Globus pallidus (tissue), 1 donor: ENCODE data around the gene GLTP.
"Not testable (repeated sequence)": the region's sequence is repeated elsewhere in the genome, so short reads cannot be mapped to it uniquely, and the experiment has no call there.

Source experiments
- DNase-seq: peaks from one replicate; pipeline ENCODE4 v3.0.0-alpha.2; 2015; ENCODE audit warnings: low spot score

Gene GLTP, protein sequence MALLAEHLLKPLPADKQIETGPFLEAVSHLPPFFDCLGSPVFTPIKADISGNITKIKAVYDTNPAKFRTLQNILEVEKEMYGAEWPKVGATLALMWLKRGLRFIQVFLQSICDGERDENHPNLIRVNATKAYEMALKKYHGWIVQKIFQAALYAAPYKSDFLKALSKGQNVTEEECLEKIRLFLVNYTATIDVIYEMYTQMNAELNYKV

DNA sequence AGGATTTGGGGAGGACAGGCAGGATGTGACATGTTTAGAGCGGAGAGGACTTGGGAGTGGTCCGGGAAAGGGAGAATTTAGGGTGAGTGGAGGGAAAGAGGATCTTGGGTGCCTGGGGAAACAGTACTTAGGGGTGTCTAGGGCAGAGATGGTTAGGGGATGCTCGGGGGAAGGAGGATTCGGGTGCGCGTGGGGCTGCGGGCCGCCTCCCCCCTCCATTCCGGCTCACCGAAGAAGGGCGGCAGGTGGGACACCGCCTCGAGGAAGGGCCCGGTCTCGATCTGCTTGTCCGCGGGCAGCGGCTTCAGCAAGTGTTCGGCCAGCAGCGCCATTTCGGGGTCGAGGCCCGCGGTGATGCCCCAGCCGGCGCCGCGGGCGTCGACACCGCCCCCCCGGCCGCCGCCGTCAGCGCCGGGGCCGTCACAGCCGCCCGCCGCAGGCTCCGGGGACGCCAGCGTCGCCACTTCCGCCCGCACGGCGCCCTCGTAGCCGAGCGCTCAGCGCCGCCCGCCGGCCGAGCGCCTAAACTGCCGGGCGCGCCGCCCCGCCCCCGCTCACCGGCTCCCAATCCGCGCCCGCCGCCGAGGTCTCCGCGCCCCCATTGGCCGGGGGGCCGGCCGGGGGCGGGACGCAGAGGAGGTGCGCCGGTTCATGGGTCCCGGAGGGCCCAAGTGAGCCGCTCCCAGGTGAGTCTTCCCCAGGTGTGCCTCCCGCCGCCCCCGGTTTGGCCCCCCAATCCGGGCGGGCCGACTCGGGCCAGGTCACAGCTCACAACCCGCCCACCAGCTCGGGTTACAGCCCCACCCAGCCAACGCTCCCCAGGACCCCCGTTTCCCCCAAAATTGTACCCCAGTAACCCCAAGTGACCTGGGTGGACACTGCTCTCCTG lies at the start of gene GLTP:
TSS of gene GLTP (minus strand) at position 499 of the 889 bp plus-strand sequence. CDS start at position 332, 167 bp downstream.
- DNase-seq: peak; percentile 84

- DNase-seq: not testable (repeated sequence)
Observed at GRCh38 chr12:109929326-109929725, 49.0 kb upstream of the GLTP start.

DNA sequence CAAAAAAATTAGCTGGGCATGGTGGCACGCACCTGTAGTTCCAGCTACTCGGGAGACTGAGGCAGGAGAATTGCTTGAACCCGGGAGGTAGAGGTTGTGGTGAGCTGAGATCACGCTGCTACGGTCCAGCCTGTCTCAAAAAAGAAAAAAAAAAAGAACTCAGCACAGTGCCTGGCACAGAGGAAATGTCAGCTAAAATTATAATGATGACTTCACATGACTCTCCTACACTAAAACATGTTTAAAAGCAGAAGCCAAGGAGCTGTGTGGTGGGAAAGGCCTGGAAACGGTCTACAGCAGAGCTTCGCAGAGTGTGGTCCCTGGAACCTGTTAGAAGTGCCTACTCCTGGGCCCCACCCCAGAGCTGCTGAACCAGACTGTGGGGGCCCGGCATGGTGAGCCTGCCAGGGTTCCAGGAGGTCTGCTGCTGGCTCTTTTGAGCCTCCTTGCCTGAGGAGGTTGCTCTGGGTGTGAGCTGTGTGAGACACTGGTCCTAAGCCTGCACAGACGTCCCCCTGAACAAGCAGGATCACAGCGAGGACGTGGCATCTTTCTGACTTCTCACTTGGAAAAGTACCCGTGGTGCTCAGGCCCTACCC lies 47.8 kb upstream of the GLTP start:
- no peak for DNase-seq

DNA sequence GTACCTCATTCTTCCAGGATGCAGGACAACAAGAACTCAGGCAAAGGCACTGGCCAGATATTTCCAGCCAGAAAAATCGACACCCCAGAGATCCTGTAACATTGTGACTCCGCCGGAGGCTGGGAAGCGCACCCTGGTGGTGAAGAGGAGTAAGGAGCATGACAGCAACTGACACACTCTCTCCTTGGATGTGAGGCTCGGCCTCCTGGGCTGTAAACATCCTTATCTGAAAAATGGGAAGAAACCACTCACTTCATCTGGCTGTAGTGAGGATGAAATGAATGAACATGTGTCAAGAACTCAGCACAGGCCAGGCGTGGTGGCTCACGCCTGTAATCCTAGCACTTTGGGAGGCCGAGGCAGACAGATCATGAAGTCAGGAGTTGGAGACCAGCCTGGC lies 47.3 kb upstream of the GLTP start:
- DNase-seq: no peak

DNA sequence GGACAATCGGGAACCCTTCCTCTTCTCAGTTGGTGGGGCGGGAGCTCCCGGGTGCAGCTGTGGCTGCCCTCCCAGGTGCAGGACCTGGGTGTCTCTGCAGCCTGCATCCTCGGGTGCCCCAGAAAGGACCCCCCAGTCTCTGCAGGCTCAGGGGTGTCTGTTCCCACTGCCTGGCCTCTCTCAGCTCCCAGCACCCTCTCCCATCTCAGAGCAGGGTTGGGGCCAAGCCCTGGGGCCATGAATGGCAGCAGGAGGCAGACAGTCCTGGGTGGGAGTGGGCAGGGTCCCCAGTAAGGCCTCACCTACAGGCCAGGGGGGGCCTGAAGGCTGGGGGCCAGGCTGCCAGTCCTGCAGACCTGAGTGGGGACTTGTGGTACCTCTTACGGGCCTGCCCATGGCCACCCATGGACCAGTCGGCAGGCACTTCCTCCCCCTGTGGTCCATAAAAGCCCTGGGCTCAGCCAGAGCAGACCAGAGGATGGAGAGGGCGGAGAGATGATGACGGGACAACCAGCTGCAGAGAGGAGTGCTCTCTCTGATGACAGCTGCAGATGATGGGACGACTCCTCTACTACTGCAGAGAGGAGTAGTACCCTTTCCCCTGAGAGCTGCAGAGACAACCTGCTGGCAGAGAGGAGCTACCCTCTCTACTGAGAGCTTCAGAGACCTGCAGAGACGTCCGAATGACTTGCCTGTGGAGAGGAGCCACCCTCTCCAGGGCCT lies 46.3 kb upstream of the GLTP start:
- DNase-seq: no peak

DNA sequence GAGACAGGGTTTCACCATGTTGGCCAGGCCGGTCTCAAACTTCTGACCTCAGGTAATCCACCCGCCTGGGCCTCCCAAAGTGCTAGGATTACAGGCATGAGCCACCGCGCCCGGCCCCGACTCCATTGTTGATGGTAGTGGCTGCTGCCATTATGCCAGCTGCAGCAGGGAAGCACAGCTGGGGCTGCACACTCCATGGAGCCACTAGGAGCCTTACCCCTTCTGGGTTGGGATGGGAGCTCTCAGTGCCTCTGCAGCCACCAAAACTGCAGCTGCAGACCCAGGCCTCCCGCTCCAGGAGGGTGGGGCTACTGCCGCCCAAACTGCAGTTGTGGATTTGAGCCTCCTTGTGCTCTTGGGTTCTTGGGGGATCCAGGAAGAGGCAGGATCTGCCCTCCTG lies 45.7 kb upstream of the GLTP start:
- DNase-seq: no peak

DNA sequence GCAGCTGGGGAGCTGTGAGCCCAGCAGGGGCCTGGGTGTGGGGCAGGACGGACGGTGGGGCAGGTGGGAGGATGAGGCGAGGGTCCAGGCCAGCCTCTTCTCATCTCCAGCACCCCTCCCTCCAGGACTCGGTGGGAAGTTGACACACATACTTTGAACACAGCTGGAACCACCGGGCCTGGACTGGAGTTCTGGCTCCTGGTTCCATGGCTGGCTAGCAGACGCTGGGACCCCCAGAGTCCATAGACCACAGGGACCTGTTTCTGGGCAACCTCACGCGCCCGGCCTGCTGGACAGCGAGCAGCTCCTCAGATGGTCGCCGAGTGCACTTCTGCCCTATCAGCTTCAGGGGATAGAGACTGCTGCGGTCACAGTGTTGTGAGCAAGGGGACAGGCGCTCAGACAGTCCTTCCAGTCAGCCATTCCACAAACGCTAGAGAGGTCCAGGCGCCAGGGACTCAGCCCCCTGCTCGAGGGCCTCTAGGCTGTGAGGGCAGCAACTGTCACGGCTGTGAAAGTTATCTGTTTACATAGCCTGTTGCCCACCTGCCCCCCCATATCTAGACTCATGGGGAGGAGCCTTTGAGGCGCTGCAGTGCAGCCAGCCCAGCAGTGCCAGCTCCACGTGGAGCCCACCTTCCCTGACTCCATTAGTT lies 45.0 kb upstream of the GLTP start:
- no peak for DNase-seq

DNA sequence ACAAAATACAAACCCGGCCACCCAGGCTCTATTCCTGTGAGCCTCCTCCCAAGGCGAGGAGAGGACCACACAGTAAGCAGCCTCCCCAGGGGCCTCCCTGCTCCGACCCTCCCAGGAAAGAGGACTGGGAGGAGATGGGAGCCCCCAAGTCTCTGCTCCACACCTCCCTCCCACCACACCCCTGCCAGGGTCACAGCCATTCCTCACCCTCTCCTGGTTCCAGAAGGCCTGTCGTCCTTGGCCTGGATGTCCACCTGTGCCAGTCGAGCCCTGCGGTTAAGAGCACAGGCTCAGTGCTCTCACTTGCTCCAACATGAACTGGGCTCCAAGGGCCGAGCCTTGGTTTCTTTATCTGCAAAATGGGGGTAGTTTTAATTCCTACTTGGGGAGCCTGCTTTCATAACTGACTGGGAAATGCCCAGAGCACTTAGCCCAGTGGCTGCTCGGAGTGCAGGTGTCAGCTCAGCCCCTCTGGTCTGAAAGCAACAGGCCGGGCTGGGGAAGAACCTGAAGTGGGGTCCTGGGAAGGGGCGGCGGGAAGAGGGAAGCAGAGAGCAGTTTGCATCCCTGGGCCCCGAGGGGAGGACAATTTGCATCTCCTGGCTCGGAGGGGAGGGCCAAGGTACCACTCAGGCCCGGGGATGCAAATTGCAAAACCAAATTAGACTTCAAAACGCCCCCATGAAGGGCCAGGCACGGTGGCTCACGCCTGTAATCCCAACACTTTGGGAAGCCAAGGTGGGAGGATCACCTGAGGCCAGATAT lies 43.3 kb upstream of the GLTP start:
- no peak for DNase-seq

- no peak for DNase-seq
Observed at GRCh38 chr12:109923038-109923437, 42.7 kb upstream of the GLTP start.

DNA sequence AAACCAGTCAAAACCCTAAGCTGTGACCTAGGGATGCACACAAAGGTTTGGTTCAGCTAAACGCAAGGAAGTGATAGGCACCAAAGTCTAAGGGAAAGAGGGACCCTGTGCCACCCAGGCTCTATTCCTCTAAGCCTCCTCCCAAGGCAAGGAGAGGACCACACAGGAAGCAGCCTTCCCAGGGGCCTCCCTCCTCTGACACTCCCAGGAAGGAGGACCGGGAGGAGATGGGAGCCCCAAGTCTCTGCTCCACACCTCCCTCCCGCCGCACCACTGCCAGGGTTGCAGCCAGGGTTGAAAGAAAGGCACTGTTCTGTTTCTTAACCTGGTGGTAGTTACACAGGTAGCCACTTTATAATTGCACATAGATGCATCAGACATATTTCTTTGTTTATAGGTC lies 41.6 kb upstream of the GLTP start:
- no peak for DNase-seq

- DNase-seq: no peak
Observed at GRCh38 chr12:109920261-109920780, 40.0 kb upstream of the GLTP start.

DNA sequence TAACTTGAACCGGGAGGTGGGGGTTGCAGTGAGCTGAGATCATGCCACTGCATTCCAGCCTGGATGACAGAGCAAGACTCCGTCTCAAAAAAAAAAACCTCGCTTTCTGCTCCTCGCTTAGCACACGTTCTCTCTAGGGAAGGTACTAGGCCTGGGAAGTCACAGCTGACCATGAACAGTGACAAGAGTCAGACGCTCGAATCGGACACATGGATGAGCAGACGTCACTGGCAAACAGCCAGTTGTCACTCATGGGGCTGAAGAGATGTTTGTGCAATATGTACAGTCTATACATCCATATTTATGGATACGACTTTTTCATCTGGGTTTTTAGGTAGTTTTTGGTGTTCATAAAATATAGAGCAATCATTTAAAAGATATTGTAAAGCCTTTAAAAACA lies 39.1 kb upstream of the GLTP start:
- no peak for DNase-seq

- DNase-seq: no peak
Observed at GRCh38 chr12:109916045-109916444, 35.7 kb upstream of the GLTP start.

- DNase-seq: no peak
Observed at GRCh38 chr12:109915171-109916040, 35.1 kb upstream of the GLTP start.

GRCh38 chr12:109914461-109914860 lies 34.1 kb upstream of the GLTP start:
- no peak for DNase-seq

DNA sequence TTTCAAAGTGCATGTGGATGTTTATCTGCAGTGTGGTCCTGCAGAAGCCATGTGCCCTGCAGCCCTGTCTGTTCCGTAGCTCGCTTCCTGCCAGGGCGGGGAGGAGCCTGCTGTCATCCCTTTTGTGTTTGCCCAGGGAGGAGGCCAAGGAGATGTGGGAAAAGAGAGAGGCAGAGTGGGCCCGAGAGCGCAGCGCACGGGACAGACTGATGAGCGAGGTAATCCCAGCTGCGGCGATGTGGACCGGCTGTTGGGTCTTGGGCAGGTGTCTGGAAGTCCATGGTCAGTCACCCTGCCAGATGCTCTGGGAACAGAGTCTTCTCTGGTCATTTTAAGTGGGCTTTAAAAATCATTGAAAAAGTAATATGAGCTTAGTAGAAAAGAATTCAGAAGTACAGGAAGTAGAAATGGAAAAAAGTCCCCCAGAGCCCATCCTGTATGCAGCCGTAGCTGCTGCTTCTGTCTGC lies 32.5 kb upstream of the GLTP start:
- no peak for DNase-seq

DNA sequence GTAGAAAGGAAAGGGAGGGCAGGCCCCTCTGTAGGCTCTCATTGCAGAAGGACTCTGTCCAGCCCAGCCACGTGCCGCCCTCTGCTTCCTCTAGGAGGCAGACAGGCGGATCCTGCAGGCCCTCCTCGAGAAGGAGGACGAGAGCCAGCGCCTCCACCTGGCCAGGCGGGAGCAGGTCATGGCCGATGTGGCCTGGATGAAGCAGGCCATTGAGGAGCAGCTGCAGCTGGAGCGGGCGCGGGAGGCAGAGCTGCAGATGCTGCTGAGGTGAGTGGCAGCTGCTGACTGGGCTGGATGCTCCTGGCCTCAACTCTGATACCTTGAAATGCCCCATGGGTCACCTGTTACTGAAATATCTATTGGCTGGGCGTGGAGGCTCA lies 30.6 kb upstream of the GLTP start:
- no peak for DNase-seq

DNA sequence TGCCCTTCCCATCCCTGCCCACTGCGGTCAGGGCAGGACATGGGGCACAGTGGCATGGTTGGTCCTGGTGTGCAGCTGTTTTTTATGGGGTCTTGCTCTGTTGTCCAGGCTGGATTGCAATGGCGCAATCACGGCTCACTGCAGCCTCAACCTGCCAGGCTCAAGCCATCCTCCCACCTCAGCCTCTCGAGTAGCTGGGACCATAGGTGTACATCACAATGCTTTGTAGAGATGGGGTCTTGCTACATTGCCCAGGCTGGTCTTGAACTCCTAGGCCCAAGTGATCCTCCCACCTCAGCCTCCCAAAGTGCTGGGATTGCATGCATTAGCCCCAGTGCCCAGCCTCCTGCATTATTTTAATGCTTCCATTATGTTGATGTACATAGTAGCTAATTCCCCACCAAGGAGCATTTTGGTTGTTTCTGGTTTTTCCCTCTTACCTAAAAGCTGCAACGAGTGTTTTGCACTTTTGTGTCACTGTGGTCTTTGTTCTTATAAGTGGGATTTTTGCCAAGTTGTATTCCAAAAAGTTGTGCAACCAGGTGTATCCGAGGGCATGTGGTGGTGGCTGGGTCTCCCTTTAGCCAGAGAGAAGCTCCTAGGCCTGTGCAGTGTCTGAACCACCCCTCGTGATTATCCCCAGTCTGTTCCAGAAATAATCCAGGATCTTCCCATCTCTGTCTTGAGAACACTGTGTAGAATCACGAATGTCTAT lies 30.1 kb upstream of the GLTP start:
- DNase-seq: no peak

- DNase-seq: no peak
Observed at GRCh38 chr12:109905301-109905700, 25.0 kb upstream of the GLTP start.
